HFFc6 (cell line): ENCODE measurements around the gene PLAGL2. TPM values are rescaled to one million over a fixed set of nuclear protein-coding genes. Genes with fewer than 3 reads are reported as not detected.
"Not testable (repeated sequence)": the region's sequence is repeated elsewhere in the genome, so short reads cannot be mapped to it uniquely, and the experiment has no call there.

Experiments used
- DNase-seq: peaks from one replicate; pipeline ENCODE4 v3.0.0-alpha.2; 2018
- H3K27ac Mint-ChIP-seq: 2 replicates; pipeline ENCODE4 v1.8.0; 2020; ENCODE audit warnings: mild to moderate bottlenecking, mixed read lengths
- H3K27me3 Mint-ChIP-seq: 2 replicates; pipeline ENCODE4 v1.8.0; 2021; ENCODE audit warnings: mild to moderate bottlenecking, moderate library complexity, mixed read lengths; ENCODE audit not compliant: insufficient read depth
- H3K36me3 Mint-ChIP-seq: 2 replicates; pipeline ENCODE4 v1.8.0; 2021; ENCODE audit warnings: low read depth, mixed read lengths
- H3K4me1 Mint-ChIP-seq: 2 replicates; pipeline ENCODE4 v1.8.0; 2020; ENCODE audit warnings: low read depth, mixed read lengths
- H3K4me3 Mint-ChIP-seq: 2 replicates; pipeline ENCODE4 v1.8.0; 2020; ENCODE audit warnings: mild to moderate bottlenecking, moderate library complexity, mixed read lengths
- H3K9me3 Mint-ChIP-seq: 2 replicates; pipeline ENCODE4 v1.8.0; 2020; ENCODE audit warnings: mild to moderate bottlenecking, mixed read lengths
- CTCF ChIP-seq: fragments of 200-600 bp; sonication (generic); IDR thresholded peaks from 2 replicates; pipeline ENCODE4 v1.5.0; 2021; ENCODE audit warnings: antibody characterized with exemption, mild to moderate bottlenecking
- total RNA-seq, 6 experiments: library from RNA; stranded (reverse); fragmentation: NEBNext Ultra II Directional; extraction: Animal tissue kit (Norgen Biotek cat#: 25700); gene quantifications; 2 replicates in 1 of 6; 3 replicates in 5 of 6; pipeline ENCODE4 v1.2.3, GENCODE V29; 2021

PLAGL2 gene
- total RNA-seq, 6 experiments from 2014 or later, result 8.5 to 11.1 (median 9.5) TPM

- H3K4me1 Mint-ChIP-seq, result 0 out of 2 replicates have a peak, but pooled peaks cover 5% of the 10 kb centered on the region
Measured at GRCh38 chr20:32184961-32185603, 22.5 kb downstream of the PLAGL2 start.

GRCh38 chr20:32183947-32184635 is 23.5 kb downstream of the PLAGL2 start:
- Mint-ChIP-seq H3K36me3 (no peaks in the 10 kb centered on the region), H3K4me3 (no peak overlapping the region), H3K27me3 (no peaks in the 10 kb centered on the region; the same call in 1 of the 2 replicates), H3K9me3 (no peaks in the 10 kb centered on the region), H3K4me1 (no peaks in the 10 kb centered on the region), H3K27ac (no peak overlapping the region)
- no peak for DNase-seq
- no peak for TF ChIP-seq CTCF

More at GRCh38 chr20:32184961-32185603, 22.5 kb downstream of the PLAGL2 start:
- TF ChIP-seq CTCF, result no peak
- DNase-seq, result no peak
- Mint-ChIP-seq H3K27ac (no peak overlapping the region), H3K9me3 (no peaks in the 10 kb centered on the region), H3K36me3 (no peaks in the 10 kb centered on the region), H3K4me3 (no peak overlapping the region), H3K27me3 (peaks cover 2% of the 10 kb centered on the region; the same call in 1 of the 2 replicates)

GRCh38 chr20:32181606-32182005 is 25.9 kb downstream of the PLAGL2 start:
- H3K27ac Mint-ChIP-seq, result no peak overlapping the region
- no peaks in the 10 kb centered on the region for H3K27me3 Mint-ChIP-seq
- no peak overlapping the region for H3K4me3 Mint-ChIP-seq
- no peak for DNase-seq
- peaks cover 5% of the 10 kb centered on the region; the same call in 1 of the 2 replicates for H3K36me3 Mint-ChIP-seq
- no peaks in the 10 kb centered on the region for H3K9me3 Mint-ChIP-seq
- no peaks in the 10 kb centered on the region for H3K4me1 Mint-ChIP-seq
- TF ChIP-seq CTCF, result no peak

GRCh38 chr20:32179934-32180333 is 27.6 kb downstream of the PLAGL2 start:
- Mint-ChIP-seq H3K4me1 (no peaks in the 10 kb centered on the region), H3K4me3 (no peak overlapping the region), H3K9me3 (no peaks in the 10 kb centered on the region), H3K27me3 (no peaks in the 10 kb centered on the region), H3K36me3 (peaks cover 5% of the 10 kb centered on the region; the same call in 1 of the 2 replicates), H3K27ac (no peak overlapping the region)
- TF ChIP-seq CTCF, result no peak
- DNase-seq, result no peak

GRCh38 chr20:32179515-32179914 is 28.0 kb downstream of the PLAGL2 start:
- Mint-ChIP-seq H3K36me3 (peaks cover 5% of the 10 kb centered on the region; the same call in 1 of the 2 replicates), H3K4me1 (no peaks in the 10 kb centered on the region), H3K27ac (no peak overlapping the region), H3K27me3 (no peaks in the 10 kb centered on the region), H3K4me3 (no peak overlapping the region), H3K9me3 (no peaks in the 10 kb centered on the region)
- no peak for DNase-seq
- no peak for TF ChIP-seq CTCF

- H3K27ac Mint-ChIP-seq, H3K9me3 Mint-ChIP-seq, H3K4me1 Mint-ChIP-seq, DNase-seq, H3K36me3 Mint-ChIP-seq, H3K4me3 Mint-ChIP-seq, H3K27me3 Mint-ChIP-seq: not testable (repeated sequence)
Measured at GRCh38 chr20:32177696-32178095, 29.8 kb downstream of the PLAGL2 start.
